Activated CD4-positive, alpha-beta T cell treated with anti-CD3 and anti-CD28 coated beads for 36 hours (primary cell): ENCODE data around the gene TMEM120B. TPM values are rescaled to one million over a fixed set of nuclear protein-coding genes. Genes with fewer than 3 reads are reported as not detected.
A peak's percentile ranks its signal among the peaks of the same experiment; 100 is the strongest.

Experiments
- ATAC-seq: fragments of 200-7000 bp; cut with Tn5 transposase; one replicate; pipeline ENCODE4 v1.10.0; 2021; ENCODE audit warnings: mild to moderate bottlenecking, moderate library complexity
- CTCF ChIA-PET: fragments of 350-600 bp; sonication (Branson Sonifier 250); formaldehyde crosslinking; loops from one replicate; lab custom pipeline; 2021; ENCODE audit warnings: antibody characterized with exemption; lab: Charles Lee
- POLR2A ChIA-PET: fragments of 350-600 bp; sonication (Branson Sonifier 250); formaldehyde crosslinking; loops from one replicate; lab custom pipeline; 2021; ENCODE audit warnings: antibody characterized with exemption, inconsistent platforms; lab: Charles Lee
- DNase-seq: peaks from one replicate; pipeline ENCODE4 v3.0.0-alpha.2; 2020
- H3K27ac Mint-ChIP-seq: one replicate; pipeline ENCODE4 v1.8.0; 2021; ENCODE audit warnings: mixed read lengths
- H3K27me3 Mint-ChIP-seq: one replicate; pipeline ENCODE4 v1.8.0; 2021; ENCODE audit warnings: mixed read lengths
- H3K36me3 Mint-ChIP-seq: one replicate; pipeline ENCODE4 v1.8.0; 2021; ENCODE audit warnings: low read depth, mixed read lengths
- H3K4me1 Mint-ChIP-seq: one replicate; pipeline ENCODE4 v1.8.0; 2021; ENCODE audit warnings: mixed read lengths
- H3K4me3 Mint-ChIP-seq: one replicate; pipeline ENCODE4 v1.8.0; 2021; ENCODE audit warnings: mild to moderate bottlenecking, moderate library complexity, mixed read lengths
- H3K9me3 Mint-ChIP-seq: one replicate; pipeline ENCODE4 v1.8.0; 2021; ENCODE audit warnings: low read depth, mixed read lengths
- intact Hi-C, 2 experiments: fragments of 100-400 bp; cut with DNase I in 1 of 2; cut with micrococcal nuclease in 1 of 2; formaldehyde crosslinking; loops; one replicate each; pipeline versions ENCODE4 v1.14.2 to v1.15.1; 2022 to 2024; cut with DNase I, micrococcal nuclease
- total RNA-seq, 2 experiments: library from RNA; stranded (reverse); gene quantifications; one replicate each; pipeline ENCODE4 v1.2.3, GENCODE V29; 2021

The TMEM120B gene
- total RNA-seq, 2 experiments from 2014 or later: 8.8 to 11.7 TPM

GRCh38 chr12:121792607-121793439 is 80.3 kb downstream of the TMEM120B start:
- POLR2A ChIA-PET: interaction anchor here (1.1 to 3.5 kb wide), 3 partner anchors 9 to 13 kb away, joined by 5 to 28 read pairs (median 14); no protein-coding TSS in a partner anchor

GRCh38 chr12:121793440-121793837 is 80.9 kb downstream of the TMEM120B start, which contains the start of gene RHOF:
TSS of gene RHOF (minus strand) at chr12:121793688. CDS start at chr12:121793633, 55 bp downstream.
- intact Hi-C loops: loop anchor here (1.0 to 10.0 kb wide), 5 partner anchors 9 to 1599 kb away; partner anchors contain the start of genes GCN1 (in 1 of the 2), MLXIP (in 1 of the 2), ORAI1 (in 1 of the 2) and TMEM120B (in 1 of the 2)
- H3K27ac Mint-ChIP-seq: peak within 1 kb of the TSS; percentile 100
- peaks cover 56% of the 10 kb centered on the region for H3K4me1 Mint-ChIP-seq
- CTCF ChIA-PET: interaction anchor here (0.6 to 11.0 kb wide), 23 partner anchors 14 to 328 kb away, joined by 3 to 439 read pairs (median 10); partner anchors contain the start of genes CFAP251, ORAI1, PSMD9 and SETD1B
- peak within 1 kb of the TSS; percentile 96 for H3K4me3 Mint-ChIP-seq
- peaks cover 35% of the 10 kb centered on the region for H3K36me3 Mint-ChIP-seq
- no peaks in the 10 kb centered on the region for H3K9me3 Mint-ChIP-seq
- DNase-seq: peak; percentile 89
- peak; percentile 17 for ATAC-seq
- no peaks in the 10 kb centered on the region for H3K27me3 Mint-ChIP-seq
- POLR2A ChIA-PET: interaction anchor here (0.5 to 3.5 kb wide), 7 partner anchors 9 to 95 kb away, joined by 3 to 32 read pairs (median 5); partner anchors contain the start of gene PSMD9

More at GRCh38 chr12:121792607-121793439, 80.3 kb downstream of the TMEM120B start:
- intact Hi-C loops: loop anchor here (1.0 to 10.0 kb wide), 5 partner anchors 9 to 1598 kb away; partner anchors contain the start of genes GCN1 (in 1 of the 2), MLXIP (in 1 of the 2), ORAI1 (in 1 of the 2) and TMEM120B (in 1 of the 2)
- CTCF ChIA-PET: interaction anchor here (0.6 to 11.0 kb wide), 11 partner anchors 13 to 514 kb away, joined by 3 to 439 read pairs (median 5); partner anchors contain the start of genes PSMD9, SETD1B and TMEM120B
- H3K36me3 Mint-ChIP-seq: peaks cover 38% of the 10 kb centered on the region
- peaks cover 58% of the 10 kb centered on the region for H3K4me1 Mint-ChIP-seq
- no peaks in the 10 kb centered on the region for H3K9me3 Mint-ChIP-seq
- peak overlapping the region; percentile 100 for H3K27ac Mint-ChIP-seq
- ATAC-seq: peak; percentile 9
- peak; percentile 81 for DNase-seq
- H3K27me3 Mint-ChIP-seq: no peaks in the 10 kb centered on the region
- peak overlapping the region; percentile 96 for H3K4me3 Mint-ChIP-seq

GRCh38 chr12:121793838-121794533 is 81.4 kb downstream of the TMEM120B start:
- H3K4me3 Mint-ChIP-seq: peak overlapping the region; percentile 96
- H3K27ac Mint-ChIP-seq: peak overlapping the region; percentile 92
- POLR2A ChIA-PET: interaction anchor here (0.5 to 3.5 kb wide), 15 partner anchors 8 to 1551 kb away, joined by 3 to 32 read pairs (median 4); partner anchors contain the start of genes PSMD9 and TMEM120B

GRCh38 chr12:121794534-121795033 is 82.0 kb downstream of the TMEM120B start:
- POLR2A ChIA-PET: interaction anchor here (0.5 to 3.5 kb wide), 13 partner anchors 7 to 316 kb away, joined by 3 to 32 read pairs (median 4); partner anchors contain the start of genes PSMD9 and TMEM120B
- H3K9me3 Mint-ChIP-seq: no peaks in the 10 kb centered on the region
- peak overlapping the region; percentile 92 for H3K27ac Mint-ChIP-seq
- H3K27me3 Mint-ChIP-seq: no peaks in the 10 kb centered on the region
- H3K4me3 Mint-ChIP-seq: peak overlapping the region; percentile 96
- peaks cover 56% of the 10 kb centered on the region for H3K4me1 Mint-ChIP-seq
- intact Hi-C loops: loop anchor here (1.0 to 10.0 kb wide), 14 partner anchors 12 to 1600 kb away; partner anchors contain the start of genes PSMD9 (in 2 of the 2), TMEM120B (in 2 of the 2), DIABLO (in 1 of the 2) and GCN1 (in 1 of the 2)
- H3K36me3 Mint-ChIP-seq: peaks cover 41% of the 10 kb centered on the region
- peak; percentile 20 for ATAC-seq
- DNase-seq: peak; percentile 70
- CTCF ChIA-PET: interaction anchor here (0.6 to 11.0 kb wide), 55 partner anchors 13 to 1196 kb away, joined by 3 to 439 read pairs (median 4); partner anchors contain the start of genes CFAP251, MORN3, ORAI1 and PSMD9

More at GRCh38 chr12:121793838-121794533, 81.4 kb downstream of the TMEM120B start:
- ATAC-seq (peak; percentile 63), DNase-seq (peak; percentile 98)
- no peaks in the 10 kb centered on the region for H3K9me3 Mint-ChIP-seq
- peaks cover 39% of the 10 kb centered on the region for H3K36me3 Mint-ChIP-seq
- intact Hi-C loops: loop anchor here (1.0 to 10.0 kb wide), 15 partner anchors 10 to 1599 kb away; partner anchors contain the start of genes PSMD9 (in 2 of the 2), TMEM120B (in 2 of the 2), DIABLO (in 1 of the 2) and GCN1 (in 1 of the 2)
- H3K4me1 Mint-ChIP-seq: peaks cover 56% of the 10 kb centered on the region
- CTCF ChIA-PET: interaction anchor here (0.6 to 11.0 kb wide), 53 partner anchors 13 to 1196 kb away, joined by 3 to 439 read pairs (median 4); partner anchors contain the start of genes CFAP251, ORAI1, PSMD9 and SETD1B
- no peaks in the 10 kb centered on the region for H3K27me3 Mint-ChIP-seq

GRCh38 chr12:121795034-121795968 is 82.7 kb downstream of the TMEM120B start:
- ATAC-seq: peak; percentile 6
- ChIA-PET CTCF (interaction anchor here (0.6 to 11.0 kb wide), 36 partner anchors 12 to 1495 kb away, joined by 3 to 439 read pairs (median 5); partner anchors contain the start of genes CFAP251, MORN3, PSMD9 and SETD1B), POLR2A (interaction anchor here (0.6 to 3.5 kb wide), 7 partner anchors 9 to 123 kb away, joined by 3 to 32 read pairs (median 6); partner anchors contain the start of genes PSMD9, SETD1B and TMEM120B)
- H3K4me1 Mint-ChIP-seq: peaks cover 50% of the 10 kb centered on the region
- H3K27me3 Mint-ChIP-seq: no peaks in the 10 kb centered on the region
- intact Hi-C loops: loop anchor here in 1 of 2 experiments (2.0 to 10.0 kb wide), 3 partner anchors 394 to 1600 kb away; partner anchors contain the start of genes DIABLO, GCN1 and RNF34
- H3K4me3 Mint-ChIP-seq: peak overlapping the region; percentile 96
- peak overlapping the region; percentile 89 for H3K27ac Mint-ChIP-seq
- H3K9me3 Mint-ChIP-seq: no peaks in the 10 kb centered on the region
- peak; percentile 91 for DNase-seq
- H3K36me3 Mint-ChIP-seq: peaks cover 37% of the 10 kb centered on the region

GRCh38 chr12:121796855-121797751 is 84.6 kb downstream of the TMEM120B start:
- H3K4me1 Mint-ChIP-seq: peaks cover 36% of the 10 kb centered on the region
- intact Hi-C loops: loop anchor here in 1 of 2 experiments (10.0 kb wide), 1 partner anchor 1602 kb away; the partner anchor contains the start of gene GCN1
- peak overlapping the region; percentile 51 for H3K27ac Mint-ChIP-seq
- ChIA-PET CTCF (interaction anchor here (0.7 to 11.0 kb wide), 7 partner anchors 10 to 95 kb away, joined by 3 to 439 read pairs (median 40); partner anchors contain the start of genes PSMD9, SETD1B and TMEM120B), POLR2A (interaction anchor here (0.6 to 3.5 kb wide), 4 partner anchors 7 to 14 kb away, joined by 3 to 32 read pairs (median 6); no protein-coding TSS in a partner anchor)
- no peaks in the 10 kb centered on the region for H3K9me3 Mint-ChIP-seq
- no peak overlapping the region for H3K4me3 Mint-ChIP-seq
- no peaks in the 10 kb centered on the region for H3K27me3 Mint-ChIP-seq
- no peak for ATAC-seq
- H3K36me3 Mint-ChIP-seq: peaks cover 33% of the 10 kb centered on the region
- DNase-seq: no peak

- ATAC-seq: no peak
- intact Hi-C loops: loop anchor here in 1 of 2 experiments (10.0 kb wide), 1 partner anchor 1603 kb away; the partner anchor contains the start of gene GCN1
- H3K36me3 Mint-ChIP-seq: peaks cover 32% of the 10 kb centered on the region
- no peaks in the 10 kb centered on the region for H3K9me3 Mint-ChIP-seq
- H3K4me3 Mint-ChIP-seq: peak overlapping the region; percentile 73
- ChIA-PET POLR2A (no interaction called here), CTCF (interaction anchor here (0.6 to 11.0 kb wide), 6 partner anchors 8 to 129 kb away, joined by 3 to 439 read pairs (median 42); partner anchors contain the start of genes PSMD9 and SETD1B)
- H3K27me3 Mint-ChIP-seq: no peaks in the 10 kb centered on the region
- H3K4me1 Mint-ChIP-seq: peaks cover 36% of the 10 kb centered on the region
- no peak for DNase-seq
- peak overlapping the region; percentile 76 for H3K27ac Mint-ChIP-seq
Observed at GRCh38 chr12:121797937-121798786, 85.6 kb downstream of the TMEM120B start.
